Measurements from ENCODE around the gene SLC35A2. TPM values are rescaled to one million over a fixed set of nuclear protein-coding genes. Genes with fewer than 3 reads are reported as not detected.
A peak's percentile ranks its signal among the peaks of the same experiment; 100 is the strongest.

SLC35A2 gene
- total RNA-seq, result 19.3 and 21.9 TPM in 2 replicates

GRCh38 chrX:48911412-48912182, at the start of gene SLC35A2:
TSS of gene SLC35A2 (minus strand) at chrX:48911646. CDS start at chrX:48911636, 10 bp downstream.
- Histone ChIP-seq H3K36me3 (ENCODE audit: control insufficient read depth, insufficient read depth, low read length) (peaks cover 3% of the 10 kb centered on the region), H3K4me3 (ENCODE audit: low read depth, low read length) (peak within 1 kb of the TSS; percentile 55), H3K27me3 (ENCODE audit: control insufficient read depth, insufficient read depth, low read length) (no peaks in the 10 kb centered on the region)
- DNase-seq (ENCODE audit: low read depth), result peak; percentile 78
- no peak for TF ChIP-seq CTCF (IDR thresholded peaks at IDR 0.05; ENCODE audit: insufficient read depth, low read length, severe bottlenecking)
- peak; percentile 13 for FAIRE-seq

GRCh38 chrX:48960291-48960690, 48.8 kb upstream of the SLC35A2 start:
- FAIRE-seq (no peak), DNase-seq (ENCODE audit: low read depth) (no peak)
- no peaks in the 10 kb centered on the region for H3K36me3 ChIP-seq (ENCODE audit: control insufficient read depth, insufficient read depth, low read length)
- TF ChIP-seq CTCF (IDR thresholded peaks at IDR 0.05; ENCODE audit: insufficient read depth, low read length, severe bottlenecking), result no peak
- H3K4me3 ChIP-seq (ENCODE audit: low read depth, low read length), result no peak overlapping the region
- H3K27me3 ChIP-seq (ENCODE audit: control insufficient read depth, insufficient read depth, low read length), result no peaks in the 10 kb centered on the region

- Histone ChIP-seq H3K27me3 (ENCODE audit: control insufficient read depth, insufficient read depth, low read length) (no peaks in the 10 kb centered on the region), H3K36me3 (ENCODE audit: control insufficient read depth, insufficient read depth, low read length) (no peaks in the 10 kb centered on the region), H3K4me3 (ENCODE audit: low read depth, low read length) (peak overlapping the region; percentile 54)
- no peak for TF ChIP-seq CTCF (IDR thresholded peaks at IDR 0.05; ENCODE audit: insufficient read depth, low read length, severe bottlenecking)
- DNase-seq (ENCODE audit: low read depth), result peak; percentile 49
- FAIRE-seq, result no peak
Observed at GRCh38 chrX:48958635-48959094, 47.2 kb upstream of the SLC35A2 start.

- Histone ChIP-seq H3K36me3 (ENCODE audit: control insufficient read depth, insufficient read depth, low read length) (no peaks in the 10 kb centered on the region), H3K27me3 (ENCODE audit: control insufficient read depth, insufficient read depth, low read length) (no peaks in the 10 kb centered on the region), H3K4me3 (ENCODE audit: low read depth, low read length) (peak overlapping the region; percentile 54)
- DNase-seq (ENCODE audit: low read depth), result peak; percentile 92
- TF ChIP-seq CTCF (IDR thresholded peaks at IDR 0.05; ENCODE audit: insufficient read depth, low read length, severe bottlenecking), result no peak
- peak; percentile 91 for FAIRE-seq
Observed at GRCh38 chrX:48957827-48958634, 46.6 kb upstream of the SLC35A2 start.

- H3K36me3 ChIP-seq (ENCODE audit: control insufficient read depth, insufficient read depth, low read length), result no peaks in the 10 kb centered on the region
- TF ChIP-seq CTCF (IDR thresholded peaks at IDR 0.05; ENCODE audit: insufficient read depth, low read length, severe bottlenecking), result no peak
- DNase-seq (ENCODE audit: low read depth) (no peak), FAIRE-seq (no peak)
- H3K27me3 ChIP-seq (ENCODE audit: control insufficient read depth, insufficient read depth, low read length), result no peaks in the 10 kb centered on the region
- peak within 1 kb of the TSS; percentile 54 for H3K4me3 ChIP-seq (ENCODE audit: low read depth, low read length)
Observed at GRCh38 chrX:48957477-48957826, 46.0 kb upstream of the SLC35A2 start, which contains the start of gene OTUD5. TSS of gene OTUD5 (minus strand) at chrX:48957607. CDS start at chrX:48957570, 37 bp downstream.
